Measurements from ENCODE around the gene MYL12A. TPM values are rescaled to one million over a fixed set of nuclear protein-coding genes. Genes with fewer than 3 reads are reported as not detected.
A peak's percentile ranks its signal among the peaks of the same experiment; 100 is the strongest.

MYL12A gene
- total RNA-seq, 2 experiments from 2014 or later, result 405 to 423 TPM

- Mint-ChIP-seq H3K27ac (peak overlapping the region; percentile 98), H3K9me3 (peaks cover 17% of the 10 kb centered on the region), H3K36me3 (ENCODE audit: low read depth) (peaks cover 41% of the 10 kb centered on the region), H3K27me3 (no peaks in the 10 kb centered on the region), H3K4me3 (peak overlapping the region; percentile 94), H3K4me1 (ENCODE audit: low read depth) (peaks cover 24% of the 10 kb centered on the region)
- TF ChIP-seq CTCF (IDR thresholded peaks at IDR 0.05), result no peak
- CTCF ChIA-PET, result interaction anchor here (0.7 to 5.1 kb wide), 35 partner anchors 9 to 331 kb away, joined by 3 to 51 read pairs (median 6); no protein-coding TSS in a partner anchor
- ATAC-seq (no peak), DNase-seq (no peak)
- intact Hi-C loops (cut with micrococcal nuclease), result loop anchor here (5.0 kb wide), 2 partner anchors 183 to 283 kb away; no protein-coding TSS in a partner anchor
- POLR2A ChIA-PET, result no interaction called here
Observed at GRCh38 chr18:3245185-3245564, 2.4 kb upstream of the MYL12A start.

- peak; percentile 96 for TF ChIP-seq CTCF (IDR thresholded peaks at IDR 0.05)
- ATAC-seq (peak; percentile 70), DNase-seq (peak; percentile 92)
- Mint-ChIP-seq H3K4me1 (ENCODE audit: low read depth) (peaks cover 29% of the 10 kb centered on the region), H3K4me3 (peak overlapping the region; percentile 94), H3K36me3 (ENCODE audit: low read depth) (peaks cover 41% of the 10 kb centered on the region), H3K27me3 (no peaks in the 10 kb centered on the region), H3K9me3 (peaks cover 10% of the 10 kb centered on the region), H3K27ac (peak overlapping the region; percentile 98)
- POLR2A ChIA-PET, result interaction anchor here (0.6 to 2.4 kb wide), 12 partner anchors 17 to 672 kb away, joined by 3 to 11 read pairs (median 3); no protein-coding TSS in a partner anchor
- intact Hi-C loops (cut with micrococcal nuclease), result loop anchor here (5.0 kb wide), 2 partner anchors 184 to 284 kb away; no protein-coding TSS in a partner anchor
- CTCF ChIA-PET, result interaction anchor here (0.6 to 5.1 kb wide), 67 partner anchors 10 to 694 kb away, joined by 3 to 51 read pairs (median 4); partner anchors contain the start of gene MYOM1
Observed at GRCh38 chr18:3245853-3246634, 1.6 kb upstream of the MYL12A start.

DNA sequence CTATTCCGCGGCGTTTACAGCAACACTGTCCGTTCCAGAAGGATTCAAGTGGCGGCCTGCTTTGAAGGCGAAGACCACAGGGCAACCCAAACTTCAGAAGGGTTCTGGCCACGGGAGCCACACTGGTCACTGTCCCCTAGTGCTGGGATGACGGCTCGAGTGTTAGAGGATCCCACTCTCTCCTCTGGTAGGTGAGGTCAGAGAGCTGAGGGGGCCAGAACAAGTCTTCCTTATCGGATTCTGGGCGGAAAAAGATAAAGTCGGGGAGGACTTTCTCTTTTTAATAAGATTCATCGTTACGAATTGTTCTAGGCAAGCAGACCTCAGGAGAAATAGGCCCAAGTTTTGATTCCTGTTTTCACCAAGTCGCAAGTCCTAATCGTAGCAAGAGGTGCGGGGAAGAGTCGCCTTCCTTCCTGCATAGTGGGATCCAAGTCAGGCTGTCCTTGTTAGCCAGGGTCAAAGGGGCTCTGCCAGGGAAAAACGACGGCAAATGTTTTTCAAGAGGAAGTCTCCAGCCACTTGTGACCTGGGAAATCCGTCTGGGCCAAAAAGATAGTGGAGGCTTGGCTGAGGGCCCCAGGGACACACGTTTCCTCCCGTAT, 864 bp upstream of the MYL12A start:
- ChIA-PET CTCF (interaction anchor here (0.6 to 5.1 kb wide), 58 partner anchors 13 to 695 kb away, joined by 3 to 51 read pairs (median 4); partner anchors contain the start of gene MYL12B), POLR2A (interaction anchor here (0.6 to 3.7 kb wide), 12 partner anchors 14 to 287 kb away, joined by 3 to 31 read pairs (median 4); partner anchors contain the start of gene MYL12B)
- intact Hi-C loops (cut with micrococcal nuclease), result loop anchor here (5.0 kb wide), 2 partner anchors 184 to 284 kb away; no protein-coding TSS in a partner anchor
- peak; percentile 34 for DNase-seq
- H3K4me1 Mint-ChIP-seq (ENCODE audit: low read depth), result peaks cover 36% of the 10 kb centered on the region
- no peak for TF ChIP-seq CTCF (IDR thresholded peaks at IDR 0.05)
- H3K36me3 Mint-ChIP-seq (ENCODE audit: low read depth), result peaks cover 36% of the 10 kb centered on the region
- peak overlapping the region; percentile 98 for H3K27ac Mint-ChIP-seq
- ATAC-seq, result no peak
- H3K9me3 Mint-ChIP-seq, result peaks cover 6% of the 10 kb centered on the region
- H3K4me3 Mint-ChIP-seq, result peak overlapping the region; percentile 94
- no peaks in the 10 kb centered on the region for H3K27me3 Mint-ChIP-seq

GRCh38 chr18:3248062-3248657, 559 bp downstream of the MYL12A start:
- ChIA-PET CTCF (interaction anchor here (0.7 to 5.1 kb wide), 12 partner anchors 11 to 341 kb away, joined by 3 to 51 read pairs (median 8); partner anchors contain the start of gene MYL12B), POLR2A (interaction anchor here (0.8 to 3.7 kb wide), 15 partner anchors 13 to 348 kb away, joined by 3 to 31 read pairs (median 4); partner anchors contain the start of gene MYL12B)
- H3K4me1 Mint-ChIP-seq (ENCODE audit: low read depth), result peaks cover 48% of the 10 kb centered on the region
- ATAC-seq (no peak), DNase-seq (peak; percentile 35)
- H3K4me3 Mint-ChIP-seq, result peak overlapping the region; percentile 94
- intact Hi-C loops (cut with micrococcal nuclease), result loop anchor here (5.0 kb wide), 2 partner anchors 186 to 286 kb away; no protein-coding TSS in a partner anchor
- peak overlapping the region; percentile 98 for H3K27ac Mint-ChIP-seq
- H3K9me3 Mint-ChIP-seq, result no peaks in the 10 kb centered on the region
- peaks cover 36% of the 10 kb centered on the region for H3K36me3 Mint-ChIP-seq (ENCODE audit: low read depth)
- TF ChIP-seq CTCF (IDR thresholded peaks at IDR 0.05), result no peak
- no peaks in the 10 kb centered on the region for H3K27me3 Mint-ChIP-seq
